Transverse colon (tissue), 3 donors: ENCODE results near the gene CAPZA1.
A peak's percentile ranks its signal among the peaks of the same experiment; 100 is the strongest.

Source experiments
- POLR2A ChIP-seq: fragments of 450-650 bp; IDR thresholded peaks from one replicate; pipeline ENCODE4 v1.6.1; 2016; ENCODE audit warnings: antibody characterized with exemption, mild to moderate bottlenecking, moderate library complexity
- TF ChIP-seq, protein P1 (sequence below), 5 experiments: fragments of 200-600 bp in 3 of 5; fragments of 450-650 bp in 2 of 5; sonication (generic) in 3 of 5; IDR thresholded peaks; 1 replicate in 2 of 5; 2 replicates in 3 of 5; pipeline ENCODE4 v1.5.1; 2016 to 2017; ENCODE audit warnings: antibody characterized with exemption in 5 of 5, inconsistent platforms in 3 of 5, mild to moderate bottlenecking in 2 of 5, moderate library complexity in 1 of 5

DNA sequence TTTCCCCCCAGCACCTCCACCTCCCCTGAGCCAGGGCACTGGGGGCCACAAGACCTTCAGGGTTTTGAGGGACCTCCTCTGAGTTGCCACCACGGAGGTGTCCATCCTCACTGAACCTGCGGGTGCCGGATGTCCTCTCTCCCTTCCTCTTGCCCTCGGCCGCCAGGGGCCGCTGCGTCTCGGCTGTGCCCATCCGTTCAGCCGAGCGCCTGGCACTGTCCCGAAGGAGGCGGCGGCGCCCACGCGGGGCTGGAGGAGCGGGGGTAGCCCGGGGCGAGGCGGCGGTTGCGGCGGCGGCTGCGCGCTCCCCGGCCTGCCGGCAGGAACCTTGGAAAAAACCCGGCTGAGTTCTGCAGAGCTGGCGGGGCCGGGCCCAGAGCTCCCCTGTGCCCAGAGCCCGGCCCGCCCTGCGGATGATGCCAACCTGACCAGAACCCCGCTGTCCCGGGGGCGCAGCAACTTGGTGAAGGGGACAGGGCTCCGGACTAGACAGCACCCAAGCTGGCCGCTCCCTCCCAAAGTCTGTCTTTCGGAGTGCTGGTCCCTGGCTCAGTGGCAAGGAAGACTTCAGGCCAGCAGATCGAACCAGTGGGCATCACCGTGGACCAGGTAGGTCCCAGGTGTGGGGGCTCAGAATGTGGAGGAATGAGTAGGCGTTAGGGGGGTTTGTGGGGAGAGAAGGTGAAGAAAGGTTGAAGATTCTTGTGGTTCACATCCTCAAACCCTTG lies 99.2 kb downstream of the CAPZA1 start:
- TF ChIP-seq, protein P1, sequence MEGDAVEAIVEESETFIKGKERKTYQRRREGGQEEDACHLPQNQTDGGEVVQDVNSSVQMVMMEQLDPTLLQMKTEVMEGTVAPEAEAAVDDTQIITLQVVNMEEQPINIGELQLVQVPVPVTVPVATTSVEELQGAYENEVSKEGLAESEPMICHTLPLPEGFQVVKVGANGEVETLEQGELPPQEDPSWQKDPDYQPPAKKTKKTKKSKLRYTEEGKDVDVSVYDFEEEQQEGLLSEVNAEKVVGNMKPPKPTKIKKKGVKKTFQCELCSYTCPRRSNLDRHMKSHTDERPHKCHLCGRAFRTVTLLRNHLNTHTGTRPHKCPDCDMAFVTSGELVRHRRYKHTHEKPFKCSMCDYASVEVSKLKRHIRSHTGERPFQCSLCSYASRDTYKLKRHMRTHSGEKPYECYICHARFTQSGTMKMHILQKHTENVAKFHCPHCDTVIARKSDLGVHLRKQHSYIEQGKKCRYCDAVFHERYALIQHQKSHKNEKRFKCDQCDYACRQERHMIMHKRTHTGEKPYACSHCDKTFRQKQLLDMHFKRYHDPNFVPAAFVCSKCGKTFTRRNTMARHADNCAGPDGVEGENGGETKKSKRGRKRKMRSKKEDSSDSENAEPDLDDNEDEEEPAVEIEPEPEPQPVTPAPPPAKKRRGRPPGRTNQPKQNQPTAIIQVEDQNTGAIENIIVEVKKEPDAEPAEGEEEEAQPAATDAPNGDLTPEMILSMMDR (IDR thresholded peaks at IDR 0.05), result peak; percentile 61 to 89 (median 82)
- TF ChIP-seq POLR2A, result no peak
